ENCODE results near the gene PSMD8.
"Not testable (repeated sequence)": the region's sequence is repeated elsewhere in the genome, so short reads cannot be mapped to it uniquely, and the experiment has no call there.

Gene PSMD8

DNA sequence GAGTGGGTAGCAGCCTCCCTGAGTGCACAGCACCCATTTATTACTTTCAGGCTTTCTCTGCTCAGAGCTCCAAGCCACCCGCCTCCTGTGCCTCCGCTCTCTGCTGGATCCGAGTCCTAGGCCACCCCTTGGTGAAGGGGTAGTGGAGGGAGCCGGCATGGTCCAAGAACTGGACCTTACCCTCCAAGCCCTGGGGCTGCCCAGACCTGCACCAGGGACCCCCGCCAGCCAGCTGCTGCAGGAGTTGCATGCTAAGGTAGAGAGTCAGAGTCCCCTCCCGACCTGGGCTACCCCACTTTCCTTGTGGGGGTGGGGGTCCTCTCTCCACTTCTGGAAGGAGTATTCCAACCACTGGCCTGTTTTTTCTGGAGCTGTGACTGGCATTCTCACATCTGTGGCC lies 30.5 kb downstream of the PSMD8 start:
- Mint-ChIP-seq H3K36me3 (peaks cover 70% of the 10 kb centered on the region), H3K4me3 (peak overlapping the region; percentile 90), H3K4me1 (peaks cover 31% of the 10 kb centered on the region), H3K9me3 (no peaks in the 10 kb centered on the region), H3K27ac (peak overlapping the region; percentile 94)
- ATAC-seq (no peak), DNase-seq (ENCODE audit: low spot score in 2 of 2) (no peak)

DNA sequence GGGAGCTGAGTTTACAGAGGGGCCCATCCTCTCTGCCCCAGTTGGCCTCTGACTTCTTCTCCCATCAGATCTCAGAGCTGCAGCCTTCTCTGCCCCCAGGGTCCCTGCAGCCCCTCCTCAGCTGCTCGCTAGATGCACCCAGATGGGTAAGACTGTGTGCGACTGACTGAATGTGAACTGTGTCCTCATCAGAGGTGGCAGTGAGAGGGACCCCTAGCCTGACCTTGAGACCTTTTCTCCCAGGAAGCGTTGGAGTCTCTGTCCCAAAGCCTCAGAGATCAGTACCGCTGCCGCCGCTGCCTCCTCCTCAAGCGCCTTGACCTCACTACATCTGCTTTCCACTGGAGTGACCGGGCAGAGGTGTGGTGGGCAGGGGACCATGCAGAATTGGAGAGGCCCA lies 30.9 kb downstream of the PSMD8 start:
- H3K36me3 Mint-ChIP-seq: peaks cover 74% of the 10 kb centered on the region

DNA sequence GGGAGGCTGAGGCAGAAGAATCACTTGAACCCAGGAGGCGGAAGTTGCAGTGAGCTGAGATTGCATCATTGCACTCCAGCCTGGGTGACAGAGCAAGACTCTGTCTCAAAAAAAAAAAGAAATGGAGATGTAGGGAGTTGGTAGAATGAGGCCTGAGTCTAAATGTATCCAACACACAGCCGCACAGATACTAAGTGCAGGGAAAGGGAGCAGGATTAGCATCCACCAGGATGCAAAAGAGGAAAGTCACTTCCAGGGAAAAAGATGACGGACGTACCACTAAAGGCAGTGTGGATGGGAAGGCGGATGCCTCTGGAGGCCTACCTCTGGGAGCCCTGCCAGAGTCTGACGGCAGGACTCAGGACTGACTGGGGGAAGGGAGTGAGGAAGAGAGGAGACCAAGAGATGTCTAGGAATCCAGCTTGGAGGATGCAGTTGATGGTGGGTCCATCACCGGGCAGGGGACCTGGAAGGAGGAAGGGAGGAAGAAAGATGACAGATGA lies 35.3 kb downstream of the PSMD8 start:
- no peak for ATAC-seq
- Mint-ChIP-seq H3K36me3 (peaks cover 93% of the 10 kb centered on the region), H3K4me1 (peaks cover 13% of the 10 kb centered on the region), H3K9me3 (no peaks in the 10 kb centered on the region), H3K27ac (peak overlapping the region; percentile 51), H3K4me3 (no peak overlapping the region)
- DNase-seq (ENCODE audit: low spot score in 2 of 2): no peak

More for the DNA sequence above, 30.9 kb downstream of the PSMD8 start:
- Mint-ChIP-seq H3K4me3 (peak overlapping the region; percentile 90), H3K27ac (no peak overlapping the region), H3K9me3 (no peaks in the 10 kb centered on the region), H3K4me1 (peaks cover 31% of the 10 kb centered on the region)
- DNase-seq (ENCODE audit: low spot score in 2 of 2) (no peak), ATAC-seq (no peak)

DNA sequence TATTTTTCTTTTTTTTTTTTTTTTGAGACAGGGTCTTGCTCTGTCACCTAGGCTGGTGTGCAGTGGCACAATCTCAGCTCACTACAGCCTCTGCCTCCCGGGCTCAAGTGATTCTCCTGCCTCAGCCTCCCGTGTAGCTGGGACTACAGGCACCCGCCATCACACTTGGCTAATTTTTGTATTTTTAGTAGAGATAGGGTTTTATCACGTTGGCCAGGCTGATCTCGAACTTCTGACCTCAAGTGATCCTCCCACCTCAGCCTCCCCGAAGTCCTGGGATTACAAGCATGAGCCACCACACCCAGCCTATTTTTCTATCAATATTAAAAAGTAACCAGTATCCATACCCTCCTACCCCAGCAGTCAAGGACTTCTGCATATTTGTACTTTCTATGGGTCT lies 36.0 kb downstream of the PSMD8 start:
- peak overlapping the region; percentile 73 for H3K27ac Mint-ChIP-seq
- ATAC-seq; DNase-seq (ENCODE audit: low spot score in 2 of 2); H3K4me1 Mint-ChIP-seq; H3K4me3 Mint-ChIP-seq; H3K9me3 Mint-ChIP-seq: not testable (repeated sequence)
- H3K36me3 Mint-ChIP-seq: peaks cover 93% of the 10 kb centered on the region

DNA sequence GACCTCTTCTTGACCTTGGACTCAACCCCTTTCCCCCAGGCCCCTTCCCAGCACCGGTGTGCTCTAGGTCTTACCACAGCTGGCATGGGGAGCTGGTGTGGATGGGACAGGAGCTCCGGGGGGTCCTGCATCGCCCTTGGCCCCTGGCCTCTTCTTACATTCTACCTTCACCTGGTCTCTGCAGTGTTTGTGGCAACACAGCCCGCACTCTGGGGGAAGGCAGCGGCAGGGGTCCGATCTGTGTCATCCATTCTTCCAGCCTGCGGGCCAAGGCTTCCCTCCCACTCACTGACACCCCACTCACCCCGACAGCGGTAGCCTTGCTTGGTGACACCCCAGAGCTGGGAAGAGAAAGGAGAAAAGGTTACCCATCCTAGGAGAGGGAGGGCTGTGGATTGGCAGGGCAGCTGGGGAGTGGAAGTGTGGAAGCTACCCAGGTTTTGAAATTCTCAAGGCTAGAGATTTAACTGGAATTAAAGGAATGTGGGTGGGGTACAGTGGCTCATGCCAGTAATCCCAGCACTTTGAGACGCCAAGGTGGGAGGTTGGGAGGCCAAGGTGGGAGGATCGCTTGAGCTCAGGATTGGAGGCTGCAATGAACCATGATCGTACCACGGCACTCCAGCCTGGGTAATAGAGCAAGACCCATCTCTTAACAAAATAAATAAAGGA lies 36.8 kb downstream of the PSMD8 start:
- Mint-ChIP-seq H3K4me1 (peaks cover 5% of the 10 kb centered on the region), H3K4me3 (no peak overlapping the region), H3K9me3 (no peaks in the 10 kb centered on the region), H3K36me3 (peaks cover 90% of the 10 kb centered on the region), H3K27ac (peak overlapping the region; percentile 73)
- DNase-seq (ENCODE audit: low spot score in 2 of 2) (no peak), ATAC-seq (no peak)

DNA sequence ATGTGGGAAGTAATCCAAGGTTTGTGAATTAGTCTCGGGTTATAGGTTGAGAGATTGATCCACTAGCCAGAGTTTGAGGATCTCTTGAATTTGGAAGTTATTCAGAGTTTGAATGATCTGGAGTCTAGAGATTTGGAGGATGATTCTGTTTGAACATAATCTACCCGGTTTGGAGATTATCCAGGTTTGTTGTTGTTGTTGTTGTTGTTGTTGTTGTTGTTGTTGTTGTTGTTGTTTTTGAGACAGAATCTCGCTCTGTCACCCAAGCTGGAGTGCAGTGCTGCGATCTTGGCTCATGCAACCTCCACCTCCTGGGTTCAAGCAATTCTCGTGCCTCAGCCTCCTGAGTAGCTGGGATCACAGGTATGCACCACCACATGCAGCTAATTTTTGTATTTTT lies 37.5 kb downstream of the PSMD8 start:
- DNase-seq (ENCODE audit: low spot score in 2 of 2); ATAC-seq; H3K9me3 Mint-ChIP-seq; H3K4me3 Mint-ChIP-seq; H3K4me1 Mint-ChIP-seq; H3K27ac Mint-ChIP-seq: not testable (repeated sequence)
- H3K36me3 Mint-ChIP-seq: peaks cover 89% of the 10 kb centered on the region

DNA sequence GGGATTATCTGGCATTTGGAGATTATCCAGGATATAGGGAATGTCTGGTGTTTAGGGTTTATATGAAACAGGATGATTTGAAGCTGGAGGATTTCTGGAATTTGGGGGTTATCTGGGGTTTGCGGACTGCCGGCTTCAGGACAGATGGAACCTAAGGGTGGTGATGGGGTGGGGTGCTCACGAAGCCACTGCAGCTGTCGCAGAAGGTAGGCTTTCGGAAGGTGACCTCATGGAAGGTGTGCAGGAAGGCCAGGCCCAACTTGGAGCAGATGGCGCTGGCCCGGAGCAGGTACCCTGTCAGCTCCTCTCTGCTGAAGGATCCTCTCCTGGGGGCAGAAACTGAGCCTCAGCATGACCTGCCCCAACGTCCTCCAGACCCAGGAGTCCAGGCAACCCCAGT lies 38.1 kb downstream of the PSMD8 start:
- H3K4me3 Mint-ChIP-seq: no peak overlapping the region
- no peak overlapping the region for H3K27ac Mint-ChIP-seq
- peaks cover 89% of the 10 kb centered on the region for H3K36me3 Mint-ChIP-seq

DNA sequence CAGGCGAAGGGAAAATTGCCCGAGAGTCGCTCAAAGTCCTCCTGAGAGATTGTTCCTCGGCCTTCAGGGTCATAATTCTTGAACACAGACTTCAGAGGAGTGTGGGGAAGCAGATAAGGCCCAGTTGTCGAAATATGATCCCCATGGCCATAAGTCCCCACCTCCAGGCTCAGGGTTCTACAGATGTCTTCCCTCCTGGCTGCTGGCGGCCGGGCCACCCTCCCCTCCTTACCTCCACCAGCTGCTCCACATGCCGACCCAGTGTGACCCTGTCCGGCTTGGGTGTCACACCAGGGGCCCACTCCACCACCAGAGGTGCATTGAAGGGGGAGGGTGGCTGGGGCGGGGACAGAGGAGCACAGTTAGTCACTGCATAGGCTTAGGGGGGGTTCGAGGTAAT lies 38.6 kb downstream of the PSMD8 start:
- H3K4me3 Mint-ChIP-seq: no peak overlapping the region
- peaks cover 20% of the 10 kb centered on the region for H3K4me1 Mint-ChIP-seq
- ATAC-seq (no peak), DNase-seq (ENCODE audit: low spot score in 2 of 2) (no peak)
- H3K9me3 Mint-ChIP-seq: no peaks in the 10 kb centered on the region
- H3K36me3 Mint-ChIP-seq: peaks cover 89% of the 10 kb centered on the region
- no peak overlapping the region for H3K27ac Mint-ChIP-seq

More for the DNA sequence above, 38.1 kb downstream of the PSMD8 start:
- DNase-seq (ENCODE audit: low spot score in 2 of 2) (no peak), ATAC-seq (no peak)
- Mint-ChIP-seq H3K9me3 (no peaks in the 10 kb centered on the region), H3K4me1 (peaks cover 16% of the 10 kb centered on the region)

DNA sequence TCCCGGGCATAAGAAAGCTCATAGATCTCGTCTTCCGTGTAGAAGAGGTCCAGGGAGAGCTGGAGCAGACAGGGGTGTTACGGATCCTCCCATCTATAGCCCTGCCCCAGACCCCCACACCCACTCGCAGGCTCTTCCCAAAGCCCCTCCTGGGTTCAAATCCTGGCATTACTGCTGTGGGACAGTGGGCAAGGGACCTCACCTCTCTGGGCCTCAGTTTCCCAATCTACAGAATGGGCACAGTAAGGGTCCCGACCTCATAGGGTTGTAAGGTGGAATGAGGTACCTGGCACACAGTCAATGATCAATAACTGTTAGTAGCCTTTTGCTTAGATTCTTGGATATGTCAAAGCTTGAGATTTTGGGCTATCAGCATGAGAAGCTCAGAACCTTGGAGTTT lies 39.0 kb downstream of the PSMD8 start:
- DNase-seq (ENCODE audit: low spot score in 2 of 2) (no peak), ATAC-seq (no peak)
- H3K4me1 Mint-ChIP-seq: peaks cover 25% of the 10 kb centered on the region
- H3K36me3 Mint-ChIP-seq: peaks cover 87% of the 10 kb centered on the region
- H3K4me3 Mint-ChIP-seq: no peak overlapping the region
- no peaks in the 10 kb centered on the region for H3K9me3 Mint-ChIP-seq
- no peak overlapping the region for H3K27ac Mint-ChIP-seq

DNA sequence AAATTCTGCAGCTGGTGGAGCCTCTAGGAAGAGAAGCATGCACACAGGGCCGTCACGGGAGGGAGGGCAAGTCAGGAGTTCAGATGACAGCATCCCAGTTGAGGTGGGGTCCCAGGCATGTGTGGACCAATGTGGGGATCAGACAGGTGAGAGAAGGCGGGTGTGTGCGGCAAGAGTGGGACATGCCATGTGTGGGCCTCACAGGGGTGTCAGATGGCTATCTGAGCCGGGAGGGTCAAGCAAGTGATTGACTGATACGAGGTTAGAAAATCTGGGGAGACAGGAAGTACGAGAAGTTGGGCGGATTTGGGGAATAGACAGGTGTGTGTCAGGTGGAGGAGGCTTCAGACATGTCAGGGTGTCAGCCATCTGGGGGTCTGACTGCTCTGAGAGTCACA lies 42.8 kb downstream of the PSMD8 start:
- DNase-seq (ENCODE audit: low spot score in 2 of 2) (no peak), ATAC-seq (no peak)
- Mint-ChIP-seq H3K36me3 (peaks cover 76% of the 10 kb centered on the region), H3K27ac (peak overlapping the region; percentile 73), H3K9me3 (no peaks in the 10 kb centered on the region), H3K4me1 (peaks cover 34% of the 10 kb centered on the region), H3K4me3 (peak overlapping the region; percentile 77)

DNA sequence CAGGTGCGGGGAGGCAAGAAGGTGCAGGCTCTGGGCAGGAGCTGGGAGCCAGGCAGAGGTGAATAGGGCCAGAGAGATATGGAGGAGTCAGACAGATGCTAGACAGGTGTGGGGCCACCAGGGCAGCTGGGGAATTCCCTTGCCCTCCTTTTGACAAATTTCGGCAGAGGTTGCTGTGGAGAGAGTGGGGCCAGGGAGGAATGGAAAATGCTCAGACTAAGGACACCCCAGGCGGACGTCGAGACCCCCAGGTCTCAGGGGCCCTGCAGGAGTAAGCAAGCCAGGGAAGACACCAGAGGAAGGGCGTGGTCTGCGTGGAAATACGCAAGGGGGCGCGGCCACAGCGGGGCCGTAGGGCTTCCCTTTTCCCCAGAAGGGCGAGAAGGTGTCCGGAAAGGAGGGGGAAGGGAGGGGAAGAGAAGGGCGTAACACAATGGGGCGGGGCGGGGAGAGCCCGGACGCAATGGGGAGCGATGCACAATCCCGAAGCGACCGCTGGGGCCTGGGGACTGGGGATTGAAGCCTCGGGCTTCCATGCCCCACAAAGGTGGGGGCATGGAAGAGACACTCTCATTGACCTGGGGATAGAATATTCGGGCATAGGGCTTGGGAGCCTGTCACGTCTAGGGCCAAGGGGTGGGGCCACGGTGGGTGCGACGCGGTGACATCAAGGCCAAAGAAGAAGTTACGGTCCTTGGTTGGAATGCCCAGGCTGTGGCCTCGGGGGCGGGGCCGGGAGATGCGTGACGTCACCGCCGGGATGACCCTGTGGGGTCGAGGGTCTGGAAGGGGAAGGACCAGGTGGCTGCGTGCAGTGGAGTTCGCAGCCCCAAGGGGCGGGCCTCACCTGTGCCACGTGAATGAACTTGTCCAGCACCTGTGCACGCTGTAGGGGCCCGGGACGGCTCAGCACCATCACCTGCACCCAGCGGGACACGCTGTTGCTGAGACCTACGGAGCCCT lies 43.5 kb downstream of the PSMD8 start:
- peak overlapping the region; percentile 77 for H3K4me3 Mint-ChIP-seq
- peak overlapping the region; percentile 73 for H3K27ac Mint-ChIP-seq
- peaks cover 69% of the 10 kb centered on the region for H3K36me3 Mint-ChIP-seq
- peaks cover 34% of the 10 kb centered on the region for H3K4me1 Mint-ChIP-seq
- DNase-seq (ENCODE audit: low spot score in 2 of 2): peak; percentile 38 to 70
- H3K9me3 Mint-ChIP-seq: no peaks in the 10 kb centered on the region
- ATAC-seq: peak; percentile 81

DNA sequence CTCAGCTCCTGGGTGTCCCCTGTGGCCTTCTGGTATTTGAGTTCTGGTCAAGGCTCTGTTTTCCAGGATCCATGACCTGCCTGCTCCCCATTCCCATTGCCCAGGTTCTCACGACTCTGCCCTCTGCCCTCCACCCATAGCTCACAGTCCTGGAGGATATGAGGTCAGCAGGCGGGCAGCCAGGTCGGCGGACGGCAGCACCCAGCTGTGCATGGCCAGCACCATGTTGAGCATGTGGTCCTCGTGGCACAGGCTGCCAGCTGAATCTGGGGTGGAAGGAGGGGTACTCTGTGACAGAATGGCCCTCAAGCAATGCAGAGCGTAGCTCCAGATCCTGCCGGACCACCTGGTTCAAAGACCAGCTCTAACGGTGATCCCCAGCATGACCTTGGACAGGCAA lies 46.6 kb downstream of the PSMD8 start:
- peaks cover 46% of the 10 kb centered on the region for H3K36me3 Mint-ChIP-seq
- DNase-seq (ENCODE audit: low spot score in 2 of 2) (no peak), ATAC-seq (no peak)
- no peak overlapping the region for H3K4me3 Mint-ChIP-seq
- no peak overlapping the region for H3K27ac Mint-ChIP-seq
- peaks cover 34% of the 10 kb centered on the region for H3K4me1 Mint-ChIP-seq
- H3K9me3 Mint-ChIP-seq: no peaks in the 10 kb centered on the region

DNA sequence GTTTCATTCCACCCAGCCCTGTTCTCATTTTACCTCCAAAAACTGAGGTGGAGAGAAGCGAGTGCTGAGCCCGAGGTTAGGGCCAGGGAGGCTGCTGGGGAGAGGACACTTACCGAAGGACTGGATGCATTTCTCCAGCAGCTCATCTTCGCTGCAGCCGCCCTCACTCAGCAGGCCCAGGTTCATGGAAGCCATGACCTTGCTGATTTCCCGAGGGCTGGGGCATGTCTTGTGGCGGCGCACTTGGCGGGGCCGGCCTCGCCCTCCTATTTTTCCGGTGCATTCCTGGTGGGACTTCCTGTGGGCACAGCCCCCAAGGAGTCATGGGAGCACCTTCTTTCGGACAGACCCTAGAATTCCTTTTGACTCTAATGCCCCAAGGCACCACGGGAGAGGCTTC lies 47.5 kb downstream of the PSMD8 start:
- no peak overlapping the region for H3K4me3 Mint-ChIP-seq
- H3K9me3 Mint-ChIP-seq: no peaks in the 10 kb centered on the region
- peaks cover 37% of the 10 kb centered on the region for H3K4me1 Mint-ChIP-seq
- DNase-seq (ENCODE audit: low spot score in 2 of 2) (no peak), ATAC-seq (no peak)
- H3K36me3 Mint-ChIP-seq: peaks cover 45% of the 10 kb centered on the region
- no peak overlapping the region for H3K27ac Mint-ChIP-seq

DNA sequence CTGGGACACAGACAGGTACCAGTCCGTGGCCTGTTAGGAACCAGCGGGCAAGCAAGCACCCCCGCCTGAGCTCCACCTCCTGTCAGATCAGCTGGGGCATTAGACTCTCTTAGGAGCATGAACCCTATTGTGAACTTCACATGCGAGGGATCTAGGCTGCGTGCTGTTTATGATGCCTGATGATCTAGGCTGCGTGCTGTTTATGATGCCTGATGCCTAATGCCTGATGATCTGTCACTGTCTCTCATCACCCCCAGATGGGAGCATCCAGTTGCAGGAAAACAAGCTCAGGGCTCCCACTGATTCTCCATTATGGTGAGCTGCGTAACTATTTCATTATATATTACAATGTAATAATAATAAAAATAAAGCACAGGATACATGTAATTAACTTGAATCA lies 48.1 kb downstream of the PSMD8 start:
- no peak for DNase-seq (ENCODE audit: low spot score in 2 of 2)
- H3K4me3 Mint-ChIP-seq: no peak overlapping the region
- H3K4me1 Mint-ChIP-seq: peaks cover 33% of the 10 kb centered on the region
- H3K36me3 Mint-ChIP-seq: peaks cover 39% of the 10 kb centered on the region
- no peak for ATAC-seq
- no peaks in the 10 kb centered on the region for H3K9me3 Mint-ChIP-seq
- no peak overlapping the region for H3K27ac Mint-ChIP-seq

DNA sequence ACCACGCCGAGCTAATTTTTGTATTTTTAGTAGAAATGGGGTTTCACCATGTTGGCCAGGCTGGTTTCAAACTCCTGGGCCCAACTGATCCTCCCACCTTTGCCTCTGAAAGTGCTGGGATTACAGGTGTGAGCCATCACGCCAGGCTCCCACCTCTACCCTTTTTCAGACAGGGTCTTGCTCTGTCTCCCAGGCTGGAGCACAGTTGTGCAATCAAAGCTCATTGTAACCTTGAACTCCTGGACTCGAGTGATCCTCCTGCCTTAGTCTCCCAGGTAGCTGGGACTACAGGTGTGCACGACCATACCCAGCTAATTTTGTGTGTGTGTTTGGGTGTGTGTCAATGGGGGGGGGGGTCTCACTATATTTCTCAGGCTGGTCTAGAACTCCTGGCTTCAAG lies 49.9 kb downstream of the PSMD8 start:
- H3K4me3 Mint-ChIP-seq: peak overlapping the region; percentile 77
- ATAC-seq (no peak), DNase-seq (ENCODE audit: low spot score in 2 of 2) (no peak)
- H3K9me3 Mint-ChIP-seq: no peaks in the 10 kb centered on the region
- H3K27ac Mint-ChIP-seq: no peak overlapping the region
- H3K36me3 Mint-ChIP-seq: peaks cover 41% of the 10 kb centered on the region
- H3K4me1 Mint-ChIP-seq: peaks cover 30% of the 10 kb centered on the region
